ENCODE data around the gene KRTAP10-7.

- TF ChIP-seq CTCF (IDR thresholded peaks at IDR 0.05) (no peak), POLR2AphosphoS5 (IDR thresholded peaks at IDR 0.05) (no peak), POLR2A (IDR thresholded peaks at IDR 0.05) (no peak), EP300 (IDR thresholded peaks at IDR 0.05) (no peak)
Measured at GRCh38 chr21:44630440-44630839, 30.0 kb downstream of the KRTAP10-7 start.
